NCI-H2196 (cell line): ENCODE data around the gene ENTPD2.

Experiments used
- DNase-seq: peaks from one replicate; lab custom pipeline; 2025; ENCODE audit not compliant: unreplicated experiment; lab: John Stamatoyannopoulos, UW

The ENTPD2 gene

GRCh38 chr9:137031904-137032640, 21.8 kb downstream of the ENTPD2 start, which contains the start of gene FUT7:
FUT7 (minus strand) TSS chr9:137032088; CDS start chr9:137031991, 97 bp downstream.
- DNase-seq, result no peak

- no peak for DNase-seq
Observed at GRCh38 chr9:137030538-137031527, 23.0 kb downstream of the ENTPD2 start.

- no peak for DNase-seq
Observed at GRCh38 chr9:137030006-137030405, 23.9 kb downstream of the ENTPD2 start.

GRCh38 chr9:137029058-137029936, 24.6 kb downstream of the ENTPD2 start:
- peak; percentile 73 for DNase-seq

GRCh38 chr9:137028263-137029057, 25.4 kb downstream of the ENTPD2 start:
- peak; percentile 84 for DNase-seq

- no peak for DNase-seq
Observed at GRCh38 chr9:137027369-137028262, 26.2 kb downstream of the ENTPD2 start, which contains the start of gene ABCA2. ABCA2 (minus strand) TSS chr9:137028237; CDS start chr9:137028140, 97 bp downstream.

GRCh38 chr9:137026828-137027227, 27.0 kb downstream of the ENTPD2 start:
- peak; percentile 14 for DNase-seq

GRCh38 chr9:137026384-137026783, 27.5 kb downstream of the ENTPD2 start:
- no peak for DNase-seq

- peak; percentile 95 for DNase-seq
Observed at GRCh38 chr9:137025517-137025966, 28.3 kb downstream of the ENTPD2 start.

- DNase-seq, result no peak
Observed at GRCh38 chr9:137023583-137023991, 30.3 kb downstream of the ENTPD2 start.

GRCh38 chr9:137023157-137023556, 30.7 kb downstream of the ENTPD2 start:
- no peak for DNase-seq

GRCh38 chr9:137022662-137023008, 31.2 kb downstream of the ENTPD2 start:
- no peak for DNase-seq

- peak; percentile 97 for DNase-seq
Observed at GRCh38 chr9:137021979-137022661, 31.7 kb downstream of the ENTPD2 start.

- DNase-seq, result no peak
Observed at GRCh38 chr9:137021568-137021978, 32.3 kb downstream of the ENTPD2 start.

GRCh38 chr9:137020771-137021567, 32.9 kb downstream of the ENTPD2 start:
- DNase-seq, result no peak

- DNase-seq, result no peak
Observed at GRCh38 chr9:137019891-137020683, 33.8 kb downstream of the ENTPD2 start.
